HL-60 (cell line): ENCODE results near the gene SOX6.

Experiments used
- DNase-seq, 2 experiments: peaks; one replicate each; pipeline ENCODE4 v3.0.0-alpha.2; 2010 to 2020; ENCODE audit warnings: low read depth in 1 of 2, low spot score in 1 of 2
- H3K27ac ChIP-seq: fragments of 250-450 bp; sonication (Bioruptor Pico); replicated peaks from 2 replicates; pipeline ENCODE4 v1.5.1; 2020; ENCODE audit warnings: mild to moderate bottlenecking, moderate library complexity
- H3K27me3 ChIP-seq: fragments of 250-450 bp; sonication (Bioruptor Pico); 2 replicates; pipeline ENCODE4 v1.5.1; 2021; ENCODE audit warnings: mild to moderate bottlenecking, moderate library complexity; ENCODE audit not compliant: insufficient read depth, poor library complexity, severe bottlenecking
- H3K4me3 ChIP-seq: replicated peaks from 2 replicates; pipeline ENCODE4 v1.5.1; 2011; ENCODE audit warnings: mild to moderate bottlenecking, control low read depth, low read length; ENCODE audit not compliant: insufficient read depth
- CTCF ChIP-seq: IDR thresholded peaks from one replicate; pipeline ENCODE4 v1.5.1; 2011; ENCODE audit warnings: low read length, control low read depth, inconsistent platforms; ENCODE audit not compliant: insufficient read depth
- GABPA ChIP-seq: IDR thresholded peaks from 2 replicates; pipeline ENCODE4 v1.6.1; 2012; ENCODE audit warnings: low read depth
- POLR2AphosphoS5 ChIP-seq: IDR thresholded peaks from 2 replicates; pipeline ENCODE4 v1.6.1; 2012; ENCODE audit warnings: low read depth
- SPI1 ChIP-seq: IDR thresholded peaks from 2 replicates; pipeline ENCODE4 v1.6.1; 2012; ENCODE audit warnings: low read depth, mild to moderate bottlenecking, borderline replicate concordance
- TF ChIP-seq, protein P1 (sequence below): IDR thresholded peaks from 2 replicates; pipeline ENCODE4 v1.6.1; 2012; ENCODE audit warnings: low read depth; ENCODE audit not compliant: insufficient replicate concordance

SOX6 gene

GRCh38 chr11:16058671-16059070 is 297.7 kb downstream of the SOX6 start:
- Histone ChIP-seq H3K27ac (no peak overlapping the region), H3K27me3 (no peaks in the 10 kb centered on the region), H3K4me3 (no peak overlapping the region)
- no peak for DNase-seq
- no peak for TF ChIP-seq CTCF
- no peak for TF ChIP-seq SPI1
- TF ChIP-seq, protein P1, sequence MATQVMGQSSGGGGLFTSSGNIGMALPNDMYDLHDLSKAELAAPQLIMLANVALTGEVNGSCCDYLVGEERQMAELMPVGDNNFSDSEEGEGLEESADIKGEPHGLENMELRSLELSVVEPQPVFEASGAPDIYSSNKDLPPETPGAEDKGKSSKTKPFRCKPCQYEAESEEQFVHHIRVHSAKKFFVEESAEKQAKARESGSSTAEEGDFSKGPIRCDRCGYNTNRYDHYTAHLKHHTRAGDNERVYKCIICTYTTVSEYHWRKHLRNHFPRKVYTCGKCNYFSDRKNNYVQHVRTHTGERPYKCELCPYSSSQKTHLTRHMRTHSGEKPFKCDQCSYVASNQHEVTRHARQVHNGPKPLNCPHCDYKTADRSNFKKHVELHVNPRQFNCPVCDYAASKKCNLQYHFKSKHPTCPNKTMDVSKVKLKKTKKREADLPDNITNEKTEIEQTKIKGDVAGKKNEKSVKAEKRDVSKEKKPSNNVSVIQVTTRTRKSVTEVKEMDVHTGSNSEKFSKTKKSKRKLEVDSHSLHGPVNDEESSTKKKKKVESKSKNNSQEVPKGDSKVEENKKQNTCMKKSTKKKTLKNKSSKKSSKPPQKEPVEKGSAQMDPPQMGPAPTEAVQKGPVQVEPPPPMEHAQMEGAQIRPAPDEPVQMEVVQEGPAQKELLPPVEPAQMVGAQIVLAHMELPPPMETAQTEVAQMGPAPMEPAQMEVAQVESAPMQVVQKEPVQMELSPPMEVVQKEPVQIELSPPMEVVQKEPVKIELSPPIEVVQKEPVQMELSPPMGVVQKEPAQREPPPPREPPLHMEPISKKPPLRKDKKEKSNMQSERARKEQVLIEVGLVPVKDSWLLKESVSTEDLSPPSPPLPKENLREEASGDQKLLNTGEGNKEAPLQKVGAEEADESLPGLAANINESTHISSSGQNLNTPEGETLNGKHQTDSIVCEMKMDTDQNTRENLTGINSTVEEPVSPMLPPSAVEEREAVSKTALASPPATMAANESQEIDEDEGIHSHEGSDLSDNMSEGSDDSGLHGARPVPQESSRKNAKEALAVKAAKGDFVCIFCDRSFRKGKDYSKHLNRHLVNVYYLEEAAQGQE = no peak

DNA sequence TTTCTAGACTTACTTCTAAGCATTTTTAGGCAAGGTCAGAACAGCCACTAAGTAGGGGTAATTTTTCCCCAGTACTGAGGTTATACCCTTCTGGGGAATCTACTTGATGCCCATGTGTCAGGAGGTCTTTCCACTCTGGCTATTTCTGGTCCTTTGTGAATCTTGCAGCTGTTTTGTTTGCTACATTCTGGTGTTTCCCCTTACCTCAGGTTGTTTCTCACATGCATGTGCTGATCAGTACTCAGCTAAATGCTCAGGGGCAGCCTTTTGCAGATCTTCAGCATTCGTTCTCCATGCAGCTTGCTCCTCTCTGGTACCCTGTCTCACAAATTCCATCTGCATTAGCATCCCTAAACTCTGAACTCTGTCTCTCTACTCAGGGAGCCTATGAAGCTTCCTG is 303.6 kb downstream of the SOX6 start:
- DNase-seq = no peak
- no peaks in the 10 kb centered on the region for H3K27me3 ChIP-seq
- TF ChIP-seq SPI1 (no peak), POLR2AphosphoS5 (no peak)
- TF ChIP-seq, protein P1 = no peak
- no peak overlapping the region for H3K4me3 ChIP-seq
- no peak overlapping the region for H3K27ac ChIP-seq

GRCh38 chr11:16049611-16050010 is 306.7 kb downstream of the SOX6 start:
- DNase-seq = no peak
- TF ChIP-seq POLR2AphosphoS5 = no peak
- TF ChIP-seq SPI1 = no peak
- TF ChIP-seq CTCF = no peak
- TF ChIP-seq GABPA = no peak
- TF ChIP-seq, protein P1 = no peak
- no peak overlapping the region for H3K27ac ChIP-seq
- no peak overlapping the region for H3K4me3 ChIP-seq
- H3K27me3 ChIP-seq = no peaks in the 10 kb centered on the region

DNA sequence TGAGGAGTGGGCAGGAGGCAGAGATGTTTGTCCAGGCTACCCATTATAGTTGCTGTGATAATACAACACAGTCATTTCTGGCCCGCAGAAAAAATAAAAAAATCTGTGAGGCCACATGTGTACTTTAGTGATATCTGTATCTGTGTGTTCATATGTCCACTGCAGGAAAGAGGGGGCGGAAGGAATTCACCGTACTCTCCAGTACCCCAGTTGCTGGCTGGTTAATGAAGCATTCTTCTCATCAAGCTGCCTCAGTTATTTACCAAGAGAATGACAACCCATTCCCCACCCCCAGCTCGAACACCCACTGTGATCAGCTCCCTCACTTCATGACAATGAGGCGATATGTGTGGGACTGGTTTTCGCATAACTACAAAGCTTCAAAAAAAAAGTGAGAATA is 309.3 kb downstream of the SOX6 start:
- no peak for DNase-seq
- H3K4me3 ChIP-seq = no peak overlapping the region
- no peaks in the 10 kb centered on the region for H3K27me3 ChIP-seq
- TF ChIP-seq, protein P1 = no peak
- TF ChIP-seq CTCF = no peak
- no peak for TF ChIP-seq GABPA
- no peak for TF ChIP-seq POLR2AphosphoS5
- TF ChIP-seq SPI1 = no peak
- no peak overlapping the region for H3K27ac ChIP-seq
